ENCODE data around the gene ERC2.

Gene ERC2

DNA sequence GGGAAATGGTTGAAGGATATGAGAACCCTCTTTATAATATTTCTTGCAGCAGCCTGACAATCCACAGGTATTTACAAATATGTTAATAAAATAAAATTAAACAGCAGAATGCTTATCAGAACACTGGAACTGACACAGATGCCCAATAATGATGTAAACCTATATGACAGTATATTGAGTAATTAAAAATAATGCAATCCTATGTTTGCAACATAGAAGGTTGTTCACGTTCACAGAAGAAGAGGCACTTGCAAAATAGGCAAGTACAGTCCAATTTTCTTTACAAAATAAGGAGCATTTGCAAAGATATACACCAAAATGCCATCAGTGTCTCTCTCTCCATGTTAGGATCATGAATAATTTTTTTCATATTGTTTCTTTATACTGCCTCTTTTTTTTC, 584.2 kb downstream of the ERC2 start:
- DNase-seq: no peak
- TF ChIP-seq, protein P1, sequence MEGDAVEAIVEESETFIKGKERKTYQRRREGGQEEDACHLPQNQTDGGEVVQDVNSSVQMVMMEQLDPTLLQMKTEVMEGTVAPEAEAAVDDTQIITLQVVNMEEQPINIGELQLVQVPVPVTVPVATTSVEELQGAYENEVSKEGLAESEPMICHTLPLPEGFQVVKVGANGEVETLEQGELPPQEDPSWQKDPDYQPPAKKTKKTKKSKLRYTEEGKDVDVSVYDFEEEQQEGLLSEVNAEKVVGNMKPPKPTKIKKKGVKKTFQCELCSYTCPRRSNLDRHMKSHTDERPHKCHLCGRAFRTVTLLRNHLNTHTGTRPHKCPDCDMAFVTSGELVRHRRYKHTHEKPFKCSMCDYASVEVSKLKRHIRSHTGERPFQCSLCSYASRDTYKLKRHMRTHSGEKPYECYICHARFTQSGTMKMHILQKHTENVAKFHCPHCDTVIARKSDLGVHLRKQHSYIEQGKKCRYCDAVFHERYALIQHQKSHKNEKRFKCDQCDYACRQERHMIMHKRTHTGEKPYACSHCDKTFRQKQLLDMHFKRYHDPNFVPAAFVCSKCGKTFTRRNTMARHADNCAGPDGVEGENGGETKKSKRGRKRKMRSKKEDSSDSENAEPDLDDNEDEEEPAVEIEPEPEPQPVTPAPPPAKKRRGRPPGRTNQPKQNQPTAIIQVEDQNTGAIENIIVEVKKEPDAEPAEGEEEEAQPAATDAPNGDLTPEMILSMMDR (IDR thresholded peaks at IDR 0.05; ENCODE audit: low read depth, low read length): no peak
- H3K27me3 ChIP-seq: no peaks in the 10 kb centered on the region
- H3K36me3 ChIP-seq: no peaks in the 10 kb centered on the region
- no peaks in the 10 kb centered on the region for H3K4me1 ChIP-seq
- H3K9me3 ChIP-seq: no peaks in the 10 kb centered on the region
- H3K4me3 ChIP-seq (ENCODE audit: low read depth, low read length): no peak overlapping the region

DNA sequence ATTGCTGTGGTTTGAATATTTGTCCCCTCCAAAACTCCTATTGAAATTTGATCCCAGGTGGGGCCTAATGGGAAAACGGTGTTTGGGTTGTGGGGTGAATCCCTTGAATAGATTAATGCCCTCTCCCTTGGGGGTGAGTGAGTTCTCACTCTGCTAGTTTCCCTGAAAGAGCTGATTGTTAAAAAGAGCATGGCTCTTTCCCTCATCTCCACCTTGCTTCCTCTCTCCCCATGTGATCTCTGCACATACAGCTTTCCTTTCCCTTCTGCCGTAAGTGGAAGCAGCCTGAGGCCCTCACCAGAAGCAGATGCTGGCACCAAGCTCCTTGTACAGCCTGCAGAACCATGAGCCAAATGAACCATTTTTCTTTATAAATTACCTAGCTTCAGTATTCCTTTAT, 586.3 kb downstream of the ERC2 start:
- H3K4me3 ChIP-seq (ENCODE audit: low read depth, low read length): no peak overlapping the region
- no peaks in the 10 kb centered on the region for H3K9me3 ChIP-seq
- no peaks in the 10 kb centered on the region for H3K27me3 ChIP-seq
- H3K4me1 ChIP-seq: no peaks in the 10 kb centered on the region
- H3K36me3 ChIP-seq: no peaks in the 10 kb centered on the region
- TF ChIP-seq, protein P1 (IDR thresholded peaks at IDR 0.05; ENCODE audit: low read depth, low read length): no peak
- no peak for DNase-seq

DNA sequence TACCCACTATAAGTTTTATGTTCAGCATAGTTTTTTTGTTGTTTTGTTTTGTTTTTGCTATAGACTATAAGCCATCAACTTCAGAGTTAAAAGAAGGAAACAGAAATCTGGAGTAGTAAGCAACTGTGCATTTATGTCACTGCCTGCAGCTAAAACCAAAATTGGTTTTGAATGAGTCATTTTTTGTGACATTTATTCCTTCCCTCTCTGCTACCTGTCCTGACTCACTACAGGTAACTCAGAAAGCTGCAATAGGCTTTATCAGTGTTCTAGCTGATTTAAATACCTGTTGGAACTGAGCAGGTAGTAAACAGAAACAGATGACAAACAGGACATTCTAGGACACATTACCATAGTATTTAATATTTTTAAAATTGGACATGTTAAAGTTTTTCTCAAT, 587.9 kb downstream of the ERC2 start:
- TF ChIP-seq, protein P1 (IDR thresholded peaks at IDR 0.05; ENCODE audit: low read depth, low read length): no peak
- DNase-seq: no peak
- Histone ChIP-seq H3K36me3 (no peaks in the 10 kb centered on the region), H3K4me1 (no peaks in the 10 kb centered on the region), H3K27me3 (no peaks in the 10 kb centered on the region), H3K9me3 (no peaks in the 10 kb centered on the region), H3K4me3 (ENCODE audit: low read depth, low read length) (no peak overlapping the region)

DNA sequence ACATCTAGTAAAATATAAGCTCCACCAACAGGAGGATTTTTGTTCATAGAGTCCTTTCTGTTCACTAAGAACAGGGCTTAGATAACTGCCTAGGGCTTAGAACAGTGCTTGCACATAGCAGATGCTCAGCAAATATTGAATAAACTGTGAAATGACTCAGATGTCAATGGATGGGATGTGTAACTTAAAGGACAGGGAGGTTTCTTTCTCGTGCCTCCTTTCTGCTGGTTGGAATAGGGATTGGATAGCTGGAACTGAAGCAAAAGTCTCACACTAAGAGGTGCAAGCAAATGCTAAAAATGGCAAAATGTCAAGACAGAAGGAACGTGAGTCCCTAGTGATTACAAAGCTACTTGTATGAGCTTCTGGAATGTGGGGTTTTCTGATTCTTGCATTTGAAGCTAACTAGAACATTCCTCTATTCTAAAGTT, 588.4 kb downstream of the ERC2 start:
- H3K27me3 ChIP-seq: no peaks in the 10 kb centered on the region
- no peaks in the 10 kb centered on the region for H3K4me1 ChIP-seq
- TF ChIP-seq, protein P1 (IDR thresholded peaks at IDR 0.05; ENCODE audit: low read depth, low read length): no peak
- no peak for DNase-seq
- H3K9me3 ChIP-seq: no peaks in the 10 kb centered on the region
- no peaks in the 10 kb centered on the region for H3K36me3 ChIP-seq
- H3K4me3 ChIP-seq (ENCODE audit: low read depth, low read length): no peak overlapping the region

DNA sequence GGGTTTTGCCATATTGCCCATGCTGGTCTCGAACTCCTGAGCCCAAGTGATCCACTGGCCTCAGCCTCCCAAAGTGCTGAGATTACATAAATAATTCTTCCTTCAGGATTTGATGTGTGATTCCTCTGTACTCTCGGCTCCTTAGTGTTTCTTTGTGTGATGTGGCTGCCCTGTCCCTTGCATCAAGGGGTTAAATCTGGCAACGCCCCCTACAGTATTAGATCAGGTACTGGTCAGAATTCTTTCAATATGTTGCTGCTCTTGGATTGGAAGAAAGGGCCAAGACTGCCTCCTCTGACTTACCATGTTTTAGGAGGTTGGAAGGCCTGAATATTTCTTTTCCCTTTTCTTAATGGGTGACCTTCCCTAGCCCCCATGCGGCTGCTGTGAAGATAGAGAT, 590.6 kb downstream of the ERC2 start:
- DNase-seq: no peak
- no peaks in the 10 kb centered on the region for H3K9me3 ChIP-seq
- TF ChIP-seq, protein P1 (IDR thresholded peaks at IDR 0.05; ENCODE audit: low read depth, low read length): 0 out of 2 replicates have a peak, but pooled peaks have one; percentile 11
- no peak overlapping the region for H3K4me3 ChIP-seq (ENCODE audit: low read depth, low read length)
- H3K4me1 ChIP-seq: no peaks in the 10 kb centered on the region
- no peaks in the 10 kb centered on the region for H3K36me3 ChIP-seq
- H3K27me3 ChIP-seq: no peaks in the 10 kb centered on the region

DNA sequence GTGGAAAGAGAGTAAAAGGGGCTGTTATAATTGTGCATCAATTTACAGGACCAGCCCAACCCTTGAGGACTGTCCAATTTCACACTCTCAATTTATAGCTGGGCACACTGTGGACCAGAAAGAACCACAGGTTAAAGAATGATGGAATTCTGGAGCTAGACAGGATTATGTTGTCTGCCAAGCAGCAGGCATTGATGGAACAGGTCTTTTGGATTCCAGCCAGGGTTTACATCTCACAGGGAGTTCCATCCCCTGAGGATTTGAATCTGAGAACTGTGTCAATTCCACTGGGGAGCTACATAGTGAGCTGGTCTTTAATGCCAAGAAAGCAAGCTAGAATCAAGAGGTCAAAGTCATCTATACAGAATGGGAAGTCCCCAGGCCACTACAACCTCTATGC, 591.7 kb downstream of the ERC2 start:
- no peak overlapping the region for H3K4me3 ChIP-seq (ENCODE audit: low read depth, low read length)
- H3K27me3 ChIP-seq: no peaks in the 10 kb centered on the region
- TF ChIP-seq, protein P1 (IDR thresholded peaks at IDR 0.05; ENCODE audit: low read depth, low read length): no peak
- no peak for DNase-seq
- H3K9me3 ChIP-seq: no peaks in the 10 kb centered on the region
- no peaks in the 10 kb centered on the region for H3K4me1 ChIP-seq
- H3K36me3 ChIP-seq: no peaks in the 10 kb centered on the region
